Head of caudate nucleus (tissue), 42 donors: ENCODE measurements around the gene SSPN.

ENCODE experiments used
- DNase-seq, 42 donors: peaks; one replicate each; pipeline versions ENCODE4 v3.0.0 to v3.0.0-alpha.2; 2020 to 2021; ENCODE audit warnings: mixed read lengths in 7 of 42
- intact Hi-C: fragments of 100-400 bp; cut with DNase I; formaldehyde crosslinking; loops from one replicate; pipeline ENCODE4 v1.15.0; 2022

SSPN gene, protein sequence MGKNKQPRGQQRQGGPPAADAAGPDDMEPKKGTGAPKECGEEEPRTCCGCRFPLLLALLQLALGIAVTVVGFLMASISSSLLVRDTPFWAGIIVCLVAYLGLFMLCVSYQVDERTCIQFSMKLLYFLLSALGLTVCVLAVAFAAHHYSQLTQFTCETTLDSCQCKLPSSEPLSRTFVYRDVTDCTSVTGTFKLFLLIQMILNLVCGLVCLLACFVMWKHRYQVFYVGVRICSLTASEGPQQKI

DNA sequence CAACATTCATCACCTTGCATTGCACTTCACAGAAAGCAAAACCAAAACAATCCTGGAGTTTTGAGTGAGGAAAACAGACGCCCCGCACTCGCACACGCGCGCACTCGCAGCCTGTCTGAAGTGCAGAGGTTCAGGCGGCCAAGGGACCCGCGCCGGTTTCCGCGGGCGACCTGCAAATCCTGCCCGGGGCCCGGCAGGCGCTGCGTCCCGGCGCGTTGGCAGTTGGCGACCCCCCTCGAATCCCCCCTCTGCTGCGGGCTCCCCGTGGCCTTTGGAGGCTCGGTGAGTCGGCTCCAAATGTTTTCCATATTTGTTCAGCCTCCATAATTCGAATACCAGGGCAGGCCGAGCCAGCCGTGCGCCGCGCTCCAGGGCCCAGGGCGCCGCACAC is at the start of gene SSPN:
Gene SSPN (plus strand): TSS at position 324 of the 391 bp plus-strand sequence. CDS start 100 bp downstream, outside the sequence.
- peak; percentile 51 to 91 (median 78) for DNase-seq
- intact Hi-C loops, result loop anchor here (2.0 kb wide), 1 partner anchor 72 kb away; no protein-coding TSS in a partner anchor

DNA sequence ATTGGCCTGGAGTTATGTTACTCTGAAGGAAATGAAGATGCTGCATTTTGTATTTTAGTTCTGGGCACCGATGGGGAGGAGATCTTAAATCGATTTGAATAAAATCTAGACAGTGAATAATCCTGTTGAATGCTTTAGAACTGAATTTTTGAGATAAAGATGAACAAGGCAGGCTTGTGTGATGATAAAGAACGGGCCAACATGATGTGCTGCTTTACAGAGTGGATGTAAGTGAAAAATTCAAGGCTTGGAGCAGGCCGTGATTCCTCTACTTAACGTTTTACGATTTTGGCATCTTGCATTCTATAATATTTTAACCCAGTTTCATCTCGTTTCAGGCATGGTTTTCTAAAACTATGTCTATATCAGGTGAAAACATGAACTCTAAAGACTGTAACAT is 47.1 kb upstream of the SSPN start:
- no peak for DNase-seq
- intact Hi-C loops, result no loop called here

DNA sequence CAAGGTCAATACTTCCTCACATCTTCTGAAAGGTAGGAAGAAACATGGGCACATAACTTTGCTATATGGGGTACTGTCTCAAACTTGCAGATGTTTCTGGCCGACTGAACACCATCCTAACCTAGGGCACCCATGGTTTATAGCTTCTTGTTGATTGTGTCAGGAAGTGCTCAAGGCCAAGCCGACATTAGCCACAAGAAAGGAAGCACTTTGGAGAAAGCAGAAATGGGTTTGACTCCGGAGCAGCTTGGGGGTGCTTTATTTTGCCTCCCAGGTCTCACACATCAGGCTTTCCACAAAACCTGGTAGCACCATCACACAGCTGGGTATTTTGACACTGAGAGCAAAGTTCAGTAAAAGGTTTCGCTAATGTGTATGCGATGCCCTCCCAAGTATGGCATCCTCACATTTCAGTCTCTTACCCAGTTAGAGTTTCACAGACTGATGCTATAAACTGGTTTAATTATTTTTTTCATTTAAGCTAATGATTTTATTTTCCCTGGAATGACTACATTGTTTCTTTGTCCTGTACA is 45.3 kb upstream of the SSPN start:
- no peak for DNase-seq
- intact Hi-C loops, result no loop called here

DNA sequence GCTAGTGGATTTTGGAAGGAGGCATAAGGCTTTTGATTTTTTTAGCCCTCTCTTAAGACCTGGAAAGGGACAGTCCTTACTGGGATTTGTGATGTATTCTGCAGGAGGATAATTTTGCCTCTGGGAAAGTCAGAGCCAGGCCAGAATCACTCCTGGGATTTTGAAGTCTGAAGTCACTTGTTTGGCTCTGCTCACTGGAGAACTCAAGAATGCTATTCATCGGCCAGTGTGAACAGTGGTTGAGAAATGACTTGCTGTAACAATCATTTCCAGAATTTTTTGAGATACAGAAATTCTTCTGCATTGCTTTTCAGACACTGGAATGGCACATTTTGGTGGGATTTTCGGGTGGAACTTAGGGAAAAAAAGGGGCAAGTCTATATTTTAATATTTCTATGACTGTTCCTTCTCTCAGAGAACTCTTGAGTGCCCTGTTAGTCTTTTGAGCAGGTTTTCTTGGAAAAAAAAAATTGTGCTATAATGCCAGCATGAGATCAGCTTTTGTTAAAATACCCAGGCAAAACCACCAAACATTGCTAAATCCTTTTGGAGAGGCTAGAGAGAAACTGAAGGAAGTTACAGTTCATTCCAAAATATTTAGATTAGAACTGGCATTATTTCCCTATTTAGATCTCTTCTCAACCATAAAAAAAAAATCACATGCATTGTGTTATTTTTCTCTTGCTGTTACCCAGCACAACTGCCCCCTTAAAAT is 44.5 kb upstream of the SSPN start:
- intact Hi-C loops, result no loop called here
- peak in 4 of 42 donors; percentile 9 to 40 (median 24) for DNase-seq

DNA sequence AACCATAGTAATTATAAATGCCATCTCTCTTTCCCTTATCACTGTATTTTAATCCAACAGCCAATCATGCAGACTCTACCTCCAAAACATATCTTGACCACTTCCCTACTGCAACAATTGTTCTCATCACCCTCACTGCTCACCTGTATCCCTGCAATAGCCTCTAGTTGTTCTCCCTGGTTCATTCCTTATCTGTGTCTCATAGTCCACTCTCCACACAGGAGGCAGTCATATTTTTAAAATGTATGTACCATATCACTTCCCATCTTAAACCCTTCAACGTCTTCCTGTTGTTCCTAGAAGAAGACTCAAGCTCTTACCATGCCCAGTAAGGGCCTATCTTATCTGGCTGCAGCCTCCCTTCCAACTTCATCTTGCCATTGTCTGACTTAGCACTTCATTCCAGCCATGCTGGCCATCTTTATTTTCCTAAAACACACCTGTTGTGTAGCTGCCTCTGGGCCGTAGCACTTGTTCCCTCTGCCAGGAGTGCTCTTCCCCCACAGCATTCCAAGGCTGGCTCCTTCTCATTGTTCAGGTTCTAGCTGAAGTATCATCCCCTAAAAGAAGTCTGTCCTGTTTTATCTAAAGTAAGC is 42.8 kb upstream of the SSPN start:
- no peak for DNase-seq
- intact Hi-C loops, result no loop called here

DNA sequence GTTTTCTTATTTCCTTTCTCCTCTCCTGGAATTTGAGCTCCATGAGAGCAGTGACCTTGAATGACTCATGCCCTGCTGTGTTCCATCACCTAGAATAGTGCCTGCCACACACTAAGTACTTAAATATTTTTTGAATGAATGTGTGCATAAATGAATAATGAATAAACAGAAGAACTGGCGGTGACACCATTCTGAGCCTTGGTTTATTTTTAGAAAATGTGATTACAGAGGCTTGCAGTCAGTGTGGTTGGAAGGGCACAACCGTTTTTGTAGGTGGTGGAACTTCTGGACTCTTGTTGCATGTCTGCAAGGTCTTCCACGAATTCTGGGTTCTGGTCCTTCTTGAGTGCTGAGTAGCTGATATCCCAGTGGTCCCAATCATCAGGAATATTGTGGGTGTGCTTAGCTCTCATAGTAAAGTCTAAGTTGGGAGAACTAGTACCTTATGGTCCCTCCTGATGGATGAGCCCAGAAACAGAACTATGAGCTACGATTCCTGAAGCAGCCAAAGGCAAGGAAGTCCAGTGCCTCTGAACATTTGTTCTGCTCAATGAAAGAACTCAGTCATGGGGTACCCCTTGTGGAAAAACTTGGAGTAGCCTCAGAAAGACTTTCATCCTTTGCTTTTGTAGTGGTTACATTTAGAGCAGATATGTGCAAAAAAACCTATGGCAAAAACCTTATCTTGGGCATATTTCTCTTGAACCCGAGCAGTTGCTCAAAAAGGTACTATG is 41.8 kb upstream of the SSPN start:
- DNase-seq, result peak in 1 of 42 donors; percentile 21
- intact Hi-C loops, result no loop called here

DNA sequence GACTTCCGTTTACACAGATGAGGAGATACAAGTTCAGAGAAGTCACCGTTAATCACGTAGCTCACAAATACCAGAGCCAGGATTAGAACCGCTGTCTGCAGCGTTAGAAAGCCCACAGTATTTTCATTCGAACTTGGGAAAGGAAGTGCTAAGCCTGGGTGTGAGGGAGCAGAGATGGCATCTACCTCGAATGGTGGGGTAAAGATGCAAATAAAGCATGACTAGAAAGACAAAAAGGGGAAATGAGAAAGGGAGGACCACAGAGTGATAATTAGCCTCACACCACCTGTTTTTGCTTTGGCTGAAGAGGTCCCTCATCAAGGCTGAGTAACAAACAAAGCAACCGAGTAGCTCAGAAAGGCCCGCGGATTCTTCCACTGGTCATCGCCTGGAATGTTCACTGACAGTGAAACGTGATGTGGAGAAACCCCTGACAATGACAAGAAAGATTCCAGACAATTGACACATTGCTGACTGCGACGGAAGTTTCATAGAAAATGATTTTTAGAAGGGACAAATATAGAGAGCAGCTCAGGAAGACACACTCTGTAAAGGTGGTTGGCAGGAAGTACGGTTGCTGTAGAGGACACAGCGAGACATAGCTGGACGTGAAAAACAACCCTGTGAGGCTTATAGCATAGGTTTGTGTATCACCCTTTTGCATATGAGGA is 39.0 kb upstream of the SSPN start:
- intact Hi-C loops, result no loop called here
- DNase-seq, result no peak

DNA sequence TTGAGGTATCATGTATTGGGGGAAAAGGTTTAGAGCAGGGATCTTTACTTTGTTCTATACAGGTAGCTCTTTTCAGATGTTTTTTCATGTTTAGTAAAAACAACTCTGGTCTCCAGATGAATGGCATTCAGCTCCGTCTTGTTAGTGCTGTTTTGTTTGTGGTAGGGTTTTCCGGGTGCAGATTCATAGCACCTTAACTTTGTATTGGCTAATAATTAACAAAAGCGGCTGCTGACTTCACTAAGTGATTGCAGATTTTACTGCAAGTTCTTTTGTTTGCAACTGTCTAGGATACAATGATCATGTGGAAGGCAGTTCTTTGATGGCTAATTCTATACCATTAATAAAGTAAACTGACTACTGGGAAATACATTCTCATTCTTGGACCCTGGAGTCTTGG is 38.4 kb upstream of the SSPN start:
- intact Hi-C loops, result no loop called here
- DNase-seq, result no peak

DNA sequence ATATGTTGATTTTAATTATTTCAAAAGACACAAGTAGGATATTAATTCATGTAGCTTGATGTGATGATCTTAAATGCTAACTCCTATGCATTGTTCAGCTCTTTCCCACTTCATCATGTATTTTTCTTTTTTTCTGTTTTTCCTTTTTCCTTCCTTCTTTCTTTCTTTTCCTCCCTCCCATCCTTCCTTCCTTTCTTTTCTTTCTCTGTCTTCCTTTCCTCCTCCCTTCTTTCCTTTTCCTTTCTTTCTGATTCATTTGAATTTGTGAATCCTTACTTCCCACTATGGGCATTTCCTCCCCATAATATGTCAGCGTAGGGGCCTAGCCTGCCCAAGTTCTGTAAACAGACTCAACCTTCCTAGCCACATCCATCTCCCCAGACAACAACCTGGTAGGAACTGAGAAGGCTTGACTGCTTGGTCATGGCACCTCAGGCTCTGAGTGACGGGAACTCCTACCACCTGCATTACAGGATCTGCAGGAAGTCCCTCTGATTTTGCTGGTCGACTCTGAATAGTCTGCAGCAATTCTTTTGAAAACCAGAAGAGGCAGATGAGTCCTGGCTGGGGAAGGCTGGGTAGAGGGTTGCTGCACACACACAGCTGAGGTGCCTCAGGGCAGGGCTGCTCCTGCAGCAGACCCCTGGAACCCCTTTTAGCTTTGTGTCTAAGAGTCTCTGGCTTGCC is 37.2 kb upstream of the SSPN start:
- intact Hi-C loops, result no loop called here
- DNase-seq, result no peak

DNA sequence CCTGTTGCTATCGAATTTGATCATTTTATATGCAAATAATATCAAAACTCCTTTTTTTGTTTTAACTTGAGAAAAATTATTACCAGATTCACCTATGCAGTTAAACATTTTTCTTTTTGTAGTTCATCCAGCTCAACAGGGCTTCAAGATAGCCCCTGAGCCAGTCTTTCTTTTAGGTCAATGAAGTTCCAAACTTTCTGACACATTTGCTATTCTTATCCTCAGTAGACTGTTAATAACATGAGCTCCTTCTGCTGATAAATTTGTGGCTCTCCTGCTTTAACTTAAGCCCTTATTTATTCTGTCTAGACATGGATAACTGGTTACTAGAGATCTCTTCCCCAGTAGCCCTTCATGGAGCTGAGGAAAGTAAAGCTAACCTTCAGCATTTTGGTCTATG is 33.2 kb upstream of the SSPN start:
- intact Hi-C loops, result no loop called here
- DNase-seq, result no peak

DNA sequence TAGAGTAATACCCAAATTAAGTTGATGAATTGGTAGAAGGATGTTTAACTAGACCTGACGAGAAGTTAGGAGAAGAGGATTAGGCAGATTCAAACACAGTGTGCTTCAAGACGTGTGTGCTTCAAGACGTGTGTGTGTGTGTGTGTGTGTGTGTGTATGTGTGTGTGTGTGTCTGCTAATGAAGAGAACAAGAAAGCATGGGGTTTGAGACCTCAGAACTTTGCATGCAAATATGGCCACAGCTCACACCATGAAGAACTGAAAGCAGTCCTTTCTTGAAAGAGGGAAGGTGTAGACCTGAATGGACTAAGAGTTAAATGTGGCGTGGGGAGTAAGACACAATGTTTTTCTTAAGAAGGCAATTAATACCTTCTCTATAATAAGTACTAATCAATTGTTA is 32.5 kb upstream of the SSPN start:
- no peak for DNase-seq
- intact Hi-C loops, result no loop called here

DNA sequence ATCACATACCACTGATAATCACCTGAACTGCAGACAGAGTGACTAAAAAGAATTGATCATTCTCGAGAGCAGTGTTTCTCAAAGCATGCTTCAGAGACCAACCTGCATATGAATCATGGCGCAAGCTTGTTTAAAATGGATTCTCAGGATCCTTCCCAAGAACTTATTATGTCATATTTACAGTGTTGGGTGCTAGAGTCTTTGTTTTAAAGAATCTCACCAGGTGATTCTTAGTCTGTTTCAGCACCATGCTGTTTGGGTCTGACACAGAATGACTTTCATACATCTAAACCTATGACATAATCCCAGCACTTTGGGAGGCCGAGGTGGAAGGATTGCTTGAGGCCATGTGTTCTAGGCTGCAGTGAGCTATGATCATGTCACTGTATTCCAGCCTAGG is 31.3 kb upstream of the SSPN start:
- intact Hi-C loops, result no loop called here

DNA sequence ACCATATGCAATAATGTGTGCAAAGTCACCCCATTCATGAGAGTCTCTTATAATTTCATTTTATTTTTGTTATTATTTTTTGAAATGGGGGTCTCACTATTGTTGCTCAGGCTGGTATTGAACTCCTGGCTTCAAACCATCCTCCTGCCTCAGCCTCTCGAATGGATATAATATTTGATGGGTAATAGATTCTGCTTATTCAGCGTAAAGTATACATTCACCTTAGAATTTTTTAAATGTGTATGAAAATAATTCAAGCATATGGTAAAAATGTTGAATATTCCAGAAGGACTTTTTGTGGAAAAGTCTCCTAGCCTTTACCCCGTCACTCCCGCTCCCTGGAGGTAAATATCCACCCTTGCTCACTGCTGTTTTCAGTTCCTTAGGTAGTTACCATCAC is 23.4 kb upstream of the SSPN start:
- no peak for DNase-seq
- intact Hi-C loops, result no loop called here

More for the DNA sequence above, 31.3 kb upstream of the SSPN start:
- DNase-seq, result no peak

DNA sequence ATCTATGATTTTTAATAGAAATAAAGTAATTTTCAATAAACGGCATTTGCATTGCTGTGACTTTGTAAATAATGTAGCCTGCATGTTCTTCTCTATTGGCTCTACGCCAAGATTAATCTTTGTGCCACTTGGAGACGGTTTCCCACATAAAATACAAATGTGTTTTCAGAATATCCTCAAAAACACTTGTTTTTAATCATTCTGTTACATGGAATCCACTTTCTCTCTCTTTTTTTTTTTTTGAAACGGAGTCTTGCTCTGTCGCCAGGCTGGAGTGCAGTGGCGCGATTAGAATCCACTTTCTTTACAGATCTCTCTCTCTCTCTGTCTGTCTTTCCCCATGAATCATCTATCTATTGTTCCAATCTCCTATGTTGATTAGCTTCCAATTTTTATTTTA is 22.8 kb upstream of the SSPN start:
- DNase-seq, result no peak

DNA sequence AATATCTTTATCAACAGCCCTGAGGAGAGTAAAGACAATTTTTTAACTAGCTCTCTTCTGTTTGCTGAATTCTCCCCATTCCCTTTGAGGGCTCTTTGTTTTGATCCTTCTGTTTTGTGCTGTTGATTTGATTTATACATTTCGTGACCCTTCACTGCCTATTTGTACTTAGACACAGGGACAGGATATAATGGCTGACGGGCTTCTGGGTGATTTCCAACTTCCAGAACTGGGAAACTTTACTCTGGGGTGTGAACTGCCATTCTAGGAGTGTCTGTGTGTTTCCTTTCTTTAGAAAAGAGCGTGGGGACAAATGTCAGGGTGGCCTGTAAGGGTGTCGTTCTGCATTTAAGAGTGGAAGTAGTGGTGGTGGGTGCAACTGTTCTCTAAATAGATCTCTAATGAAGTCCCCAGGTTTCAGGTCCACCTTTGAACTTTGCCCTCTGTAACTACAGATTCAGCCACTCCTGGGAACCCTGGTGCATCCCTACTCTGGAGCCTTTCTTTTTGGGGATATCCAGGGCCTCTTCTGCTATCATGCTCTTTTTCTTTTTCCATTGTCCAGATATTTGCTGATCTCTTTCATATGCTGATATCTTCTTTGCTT is 22.3 kb upstream of the SSPN start:
- no peak for DNase-seq

More for the DNA sequence above, 22.8 kb upstream of the SSPN start:
- intact Hi-C loops, result no loop called here

DNA sequence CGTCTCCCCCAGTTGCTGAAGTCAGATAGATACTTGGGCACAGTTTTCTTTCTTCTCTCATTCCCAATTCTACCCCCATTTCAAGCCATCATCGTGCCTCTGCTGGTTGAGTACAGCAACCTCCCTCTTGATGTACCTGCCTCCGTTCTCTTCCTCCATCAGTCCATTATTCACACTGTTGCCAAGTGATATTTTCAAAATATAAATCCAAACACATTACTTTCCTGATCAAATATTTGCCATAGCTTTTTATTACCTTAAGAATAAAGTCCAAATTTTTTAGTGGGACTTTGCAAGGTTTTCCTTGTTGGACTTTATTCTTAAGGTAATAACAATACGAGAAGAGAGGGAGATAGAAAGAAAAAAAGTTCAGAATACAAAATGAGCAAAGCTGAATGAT is 18.6 kb upstream of the SSPN start:
- no peak for DNase-seq
- intact Hi-C loops, result no loop called here

More for the DNA sequence above, 22.3 kb upstream of the SSPN start:
- intact Hi-C loops, result no loop called here

DNA sequence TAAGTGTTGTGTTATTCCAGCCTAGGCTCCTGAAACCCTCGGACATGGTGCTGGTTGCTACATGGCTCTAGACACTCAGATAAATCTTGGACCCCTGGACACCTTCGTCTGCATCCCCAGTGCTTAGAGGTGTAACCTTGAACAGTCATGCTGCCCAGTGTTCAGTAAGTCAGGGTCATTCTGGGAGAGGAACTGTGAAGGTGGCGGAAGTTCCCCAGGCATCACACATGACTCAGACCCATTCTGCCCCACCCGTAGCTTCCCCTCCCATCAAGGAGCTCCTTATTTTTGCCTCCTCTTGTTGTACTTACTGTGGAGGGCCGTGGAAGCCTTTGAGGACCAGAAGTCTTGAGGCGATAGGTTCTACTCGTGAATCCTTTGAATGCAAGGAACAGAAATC is 18.1 kb upstream of the SSPN start:
- DNase-seq, result no peak
- intact Hi-C loops, result no loop called here

DNA sequence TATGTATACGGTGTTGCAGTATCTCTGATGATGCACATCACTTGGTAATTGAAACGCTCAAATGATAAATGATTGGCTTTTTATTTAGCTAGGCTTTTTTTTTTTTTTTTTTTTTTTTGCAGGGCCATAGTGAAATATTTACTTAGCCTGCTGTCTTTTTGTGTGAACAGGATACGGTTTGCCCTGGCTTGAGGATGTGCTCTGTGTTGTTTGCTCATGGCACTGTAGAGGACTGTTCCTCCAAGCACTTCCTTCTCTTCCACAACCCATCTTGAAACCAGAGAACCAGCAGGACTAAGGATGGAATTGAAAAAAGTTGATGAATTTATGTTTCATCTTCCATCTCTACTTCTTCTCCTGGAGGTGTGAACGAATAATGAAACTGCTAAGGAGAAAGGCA is 15.5 kb upstream of the SSPN start:
- intact Hi-C loops, result no loop called here
- no peak for DNase-seq
